Measurements from ENCODE around the gene SIAH1. TPM values are rescaled to one million over a fixed set of nuclear protein-coding genes. Genes with fewer than 3 reads are reported as not detected.

Gene SIAH1
- total and polyA plus RNA-seq, 10 of the 15 experiments (the other 5 are each of a cell fraction or from before 2014, with no cell fraction given): 5.1 to 21.1 (median 13.9) TPM

- 93% methylated on average over 4 of the region's 4 CpGs for WGBS (ENCODE audit: insufficient coverage, insufficient replicate concordance, low lambda C conversion rate, missing lambda C conversion rate)
- DNase-seq (ENCODE audit: low read depth, low spot score) (no peak), FAIRE-seq (no peak), ATAC-seq (no peak)
- no TSS peak for BruUV-seq (replicated peaks)
- ChIA-PET POLR2A (interaction anchor here (0.7 to 4.1 kb wide), 2 partner anchors 168 to 267 kb away, joined by 8 to 17 read pairs; no protein-coding TSS in a partner anchor), RAD21 (ENCODE audit: unreplicated experiment) (interaction anchor here (1.2 to 6.4 kb wide), 7 partner anchors 8 to 273 kb away, joined by 3 to 77 read pairs (median 7); no protein-coding TSS in a partner anchor), SMC1A (ENCODE audit: uncharacterized antibody, unreplicated experiment) (interaction anchor here (1.3 to 9.4 kb wide), 8 partner anchors 12 to 273 kb away, joined by 3 to 89 read pairs (median 18); no protein-coding TSS in a partner anchor), CTCF (interaction anchor here (1.1 to 6.3 kb wide), 9 partner anchors 9 to 272 kb away, joined by 3 to 97 read pairs (median 6); no protein-coding TSS in a partner anchor)
- Histone ChIP-seq H3K9me3 (replicated peaks; ENCODE audit: control insufficient read depth, insufficient read depth, low read length) (no peaks in the 10 kb centered on the region; the same call in 2 of the 3 replicates), H3K27ac (ENCODE audit: control insufficient read depth, insufficient read depth) (no peak overlapping the region; the same call in 1 of the 2 replicates), H3K79me2 (ENCODE audit: control insufficient read depth, insufficient read depth, low read length) (peaks cover 37% of the 10 kb centered on the region), H4K20me1 (ENCODE audit: control insufficient read depth, insufficient read depth) (no peaks in the 10 kb centered on the region), H2AFZ (ENCODE audit: control insufficient read depth, low read depth, low read length) (no peak overlapping the region), H3K27me3 (replicated peaks in 1 of 2; ENCODE audit: control insufficient read depth in 2 of 2, insufficient read depth in 2 of 2, low read length in 1 of 2) (no peaks in the 10 kb centered on the region), H3K36me3 (ENCODE audit: control insufficient read depth in 2 of 2, insufficient read depth in 2 of 2, low read length in 1 of 2) (peaks cover 8 to 22% of the 10 kb centered on the region in 2 experiments), H3K9ac (ENCODE audit: control insufficient read depth, insufficient read depth, low read length) (no peak overlapping the region), H3K4me3 (no peak overlapping the region), H3K4me2 (ENCODE audit: control insufficient read depth, insufficient read depth) (no peak overlapping the region), H3K4me1 (ENCODE audit: control insufficient read depth, insufficient read depth, low read length) (peaks cover 10% of the 10 kb centered on the region)
- in situ Hi-C loops (cut with MboI): no loop called here
- intact Hi-C loops (cut with micrococcal nuclease; ENCODE audit: unreplicated experiment): no loop called here
- TF ChIP-seq NFYA (IDR thresholded peaks at IDR 0.05; ENCODE audit: borderline replicate concordance, low read depth, low read length) (no peak), RB1 (IDR thresholded peaks at IDR 0.05; ENCODE audit: borderline replicate concordance) (no peak), KDM1A (IDR thresholded peaks at IDR 0.05; ENCODE audit: borderline replicate concordance) (no peak), HCFC1 (IDR thresholded peaks at IDR 0.05; ENCODE audit: low read length) (no peak), E2F4 (IDR thresholded peaks at IDR 0.05; ENCODE audit: low read depth, low read length) (no peak), EP300 (IDR thresholded peaks at IDR 0.05; ENCODE audit: borderline replicate concordance in 1 of 2, control insufficient read depth in 1 of 2, low read depth in 2 of 2, low read length in 2 of 2) (no peak), CHD2 (IDR thresholded peaks at IDR 0.05; ENCODE audit: borderline replicate concordance, low read depth, low read length) (no peak), STAT3 (IDR thresholded peaks at IDR 0.05; ENCODE audit: low read depth, low read length) (no peak), MLLT1 (IDR thresholded peaks at IDR 0.05) (no peak), FOXK2 (IDR thresholded peaks at IDR 0.05) (no peak), EGR1 (IDR thresholded peaks at IDR 0.05; ENCODE audit: borderline replicate concordance in 1 of 2, low read depth in 2 of 2, low read length in 2 of 2) (no peak), USF2 (IDR thresholded peaks at IDR 0.05; ENCODE audit: borderline replicate concordance, low read depth, low read length) (no peak), ESRRA (IDR thresholded peaks at IDR 0.05; ENCODE audit: low read length) (no peak), CREM (IDR thresholded peaks at IDR 0.05; ENCODE audit: low read depth) (no peak), WRNIP1 (IDR thresholded peaks at IDR 0.05; ENCODE audit: borderline replicate concordance, low read depth, low read length) (no peak), JUND (IDR thresholded peaks at IDR 0.05; ENCODE audit: low read depth, low read length) (no peak)
Observed at GRCh38 chr16:48356633-48357376, 28.4 kb downstream of the SIAH1 start.

All from GM12878 (cell line).